NB4 (cell line): Measurements from ENCODE around the gene HJV.

Source experiments
- DNase-seq: peaks from one replicate; pipeline ENCODE4 v3.0.0; 2010; ENCODE audit warnings: low read depth
- H3K4me3 ChIP-seq: one replicate; pipeline ENCODE4 v1.5.1; 2011; ENCODE audit warnings: mild to moderate bottlenecking, low read depth, low read length, moderate library complexity
- CTCF ChIP-seq: IDR thresholded peaks from one replicate; pipeline ENCODE4 v1.5.1; 2012; ENCODE audit warnings: low read depth, low read length
- MAX ChIP-seq: IDR thresholded peaks from 2 replicates; pipeline ENCODE4 v1.6.1; 2011; ENCODE audit warnings: low read depth, low read length
- MYC ChIP-seq: IDR thresholded peaks from 2 replicates; pipeline ENCODE4 v1.6.1; 2011; ENCODE audit warnings: low read depth, low read length
- POLR2A ChIP-seq: IDR thresholded peaks from 2 replicates; pipeline ENCODE4 v1.6.1; 2011; ENCODE audit warnings: mild to moderate bottlenecking; ENCODE audit not compliant: insufficient read length; ENCODE audit errors: extremely low read depth

HJV gene

GRCh38 chr1:145988773-145989172 is 32.8 kb downstream of the HJV start:
- H3K4me3 ChIP-seq, result no peak overlapping the region
- DNase-seq, result no peak
- no peak for TF ChIP-seq POLR2A
- no peak for TF ChIP-seq CTCF
- no peak for TF ChIP-seq MYC
- no peak for TF ChIP-seq MAX

GRCh38 chr1:145987926-145988325 is 33.6 kb downstream of the HJV start:
- DNase-seq, result no peak
- H3K4me3 ChIP-seq, result no peak overlapping the region
- TF ChIP-seq MAX (no peak), CTCF (no peak), POLR2A (no peak), MYC (no peak)

- DNase-seq, result no peak
- TF ChIP-seq MYC, result no peak
- H3K4me3 ChIP-seq, result no peak overlapping the region
These were observed 35.0 kb downstream of the HJV start for GRCh38 chr1:145986551-145986950.

- H3K4me3 ChIP-seq, result peak overlapping the region; percentile 59
- peak; percentile 80 for DNase-seq
- TF ChIP-seq MYC (no peak), MAX (0 out of 2 replicates have a peak, but pooled peaks have one; percentile 8), CTCF (no peak)
These were observed 35.8 kb downstream of the HJV start for GRCh38 chr1:145985502-145986439.

GRCh38 chr1:145985129-145985501 is 36.4 kb downstream of the HJV start:
- no peak for DNase-seq
- peak overlapping the region; percentile 59 for H3K4me3 ChIP-seq
- TF ChIP-seq MYC (no peak), CTCF (no peak), MAX (no peak), POLR2A (no peak)

- TF ChIP-seq POLR2A (no peak), MYC (no peak), MAX (no peak), CTCF (no peak)
- H3K4me3 ChIP-seq, result no peak overlapping the region
- DNase-seq, result no peak
These were observed 37.3 kb downstream of the HJV start for GRCh38 chr1:145983960-145984830.
